Hematopoietic multipotent progenitor cell (in vitro differentiated cells): ENCODE measurements around the gene ERC2. TPM values are rescaled to one million over a fixed set of nuclear protein-coding genes. Genes with fewer than 3 reads are reported as not detected.

ENCODE experiments used
- DNase-seq, 3 donors: peaks; one replicate each; pipeline ENCODE4 v3.0.0-alpha.2; 2011 to 2015; ENCODE audit warnings: low read depth in 2 of 3, low spot score in 2 of 3
- total RNA-seq: library from RNA; depleted of rRNA; stranded (reverse); fragments of >200 nt; gene quantifications from one replicate; pipeline ENCODE4 v1.2.3, GENCODE V29; 2012

The ERC2 gene
- total RNA-seq, 1 donor: 0.54 TPM

GRCh38 chr3:55526332-55527030 lies 941.8 kb downstream of the ERC2 start:
- DNase-seq: no peak

- no peak for DNase-seq
Observed at GRCh38 chr3:55525436-55525835, 942.8 kb downstream of the ERC2 start.

- no peak for DNase-seq
Observed at GRCh38 chr3:55524565-55525244, 943.6 kb downstream of the ERC2 start.

GRCh38 chr3:55523471-55523870 lies 944.8 kb downstream of the ERC2 start:
- no peak for DNase-seq

GRCh38 chr3:55521738-55522421 lies 946.4 kb downstream of the ERC2 start:
- DNase-seq: no peak

- no peak for DNase-seq
Observed at GRCh38 chr3:55521064-55521737, 947.1 kb downstream of the ERC2 start.

- no peak for DNase-seq
Observed at GRCh38 chr3:55519019-55519418, 949.2 kb downstream of the ERC2 start.

GRCh38 chr3:55518451-55518850 lies 949.8 kb downstream of the ERC2 start:
- DNase-seq: no peak

GRCh38 chr3:55516392-55517030 lies 951.8 kb downstream of the ERC2 start:
- no peak for DNase-seq

GRCh38 chr3:55515550-55516246 lies 952.6 kb downstream of the ERC2 start:
- no peak for DNase-seq

GRCh38 chr3:55514962-55515361 lies 953.3 kb downstream of the ERC2 start:
- DNase-seq: no peak

- no peak for DNase-seq
Observed at GRCh38 chr3:55512571-55513343, 955.5 kb downstream of the ERC2 start.

- DNase-seq: no peak
Observed at GRCh38 chr3:55511895-55512570, 956.2 kb downstream of the ERC2 start.

- DNase-seq: no peak
Observed at GRCh38 chr3:55508335-55508734, 959.9 kb downstream of the ERC2 start.

GRCh38 chr3:55507808-55508207 lies 960.5 kb downstream of the ERC2 start:
- DNase-seq: no peak

GRCh38 chr3:55505776-55506175 lies 962.5 kb downstream of the ERC2 start:
- no peak for DNase-seq

- peak in 1 of 3 donors; percentile 48 for DNase-seq
Observed at GRCh38 chr3:55505102-55505501, 963.2 kb downstream of the ERC2 start.

GRCh38 chr3:55501905-55502304 lies 966.4 kb downstream of the ERC2 start:
- no peak for DNase-seq
